Globus pallidus (tissue), 1 donor: ENCODE data around the gene SSBP4.
A peak's percentile ranks its signal among the peaks of the same experiment; 100 is the strongest.

Experiments used
- DNase-seq: peaks from one replicate; pipeline ENCODE4 v3.0.0-alpha.2; 2015; ENCODE audit warnings: low spot score

SSBP4 gene

GRCh38 chr19:18444513-18444912 is 25.3 kb downstream of the SSBP4 start:
- DNase-seq = no peak

GRCh38 chr19:18445262-18445948 is 26.2 kb downstream of the SSBP4 start:
- DNase-seq = no peak

GRCh38 chr19:18446145-18446810 is 27.1 kb downstream of the SSBP4 start:
- no peak for DNase-seq

- DNase-seq = no peak
These were observed 27.7 kb downstream of the SSBP4 start for GRCh38 chr19:18446811-18447359.

- no peak for DNase-seq
These were observed 30.4 kb downstream of the SSBP4 start for GRCh38 chr19:18449552-18449951.

GRCh38 chr19:18450021-18450930 is 31.1 kb downstream of the SSBP4 start:
- DNase-seq = no peak

- peak; percentile 76 for DNase-seq
These were observed 32.0 kb downstream of the SSBP4 start for GRCh38 chr19:18450931-18451836.

GRCh38 chr19:18452386-18452785 is 33.2 kb downstream of the SSBP4 start:
- DNase-seq = no peak

GRCh38 chr19:18453269-18454024 is 34.2 kb downstream of the SSBP4 start:
- peak; percentile 62 for DNase-seq

- no peak for DNase-seq
These were observed 37.1 kb downstream of the SSBP4 start for GRCh38 chr19:18456279-18456678.

- peak; percentile 65 for DNase-seq
These were observed 37.8 kb downstream of the SSBP4 start for GRCh38 chr19:18456974-18457373.

- DNase-seq = no peak
These were observed 38.5 kb downstream of the SSBP4 start for GRCh38 chr19:18457483-18458331.

- DNase-seq = no peak
These were observed 41.7 kb downstream of the SSBP4 start for GRCh38 chr19:18460900-18461299.

GRCh38 chr19:18461471-18461870 is 42.3 kb downstream of the SSBP4 start:
- DNase-seq = no peak

GRCh38 chr19:18464646-18465045 is 45.4 kb downstream of the SSBP4 start:
- DNase-seq = peak; percentile 97

GRCh38 chr19:18465214-18465963 is 46.2 kb downstream of the SSBP4 start:
- DNase-seq = no peak

GRCh38 chr19:18465964-18466339 is 46.8 kb downstream of the SSBP4 start:
- DNase-seq = no peak

GRCh38 chr19:18466354-18466753 is 47.2 kb downstream of the SSBP4 start:
- no peak for DNase-seq

- DNase-seq = no peak
These were observed 48.8 kb downstream of the SSBP4 start for GRCh38 chr19:18467978-18468377.
